Loucy (cell line): ENCODE measurements around the gene GPC5.
"Not testable (repeated sequence)": the region's sequence is repeated elsewhere in the genome, so short reads cannot be mapped to it uniquely, and the experiment has no call there.

Source experiments
- H2AFZ ChIP-seq: fragments of 200-600 bp; sonication (generic); 2 replicates; pipeline ENCODE4 v1.6.0; 2016; ENCODE audit warnings: antibody characterized with exemption, mild to moderate bottlenecking, low read length, moderate library complexity
- H3F3A ChIP-seq: fragments of 200-600 bp; 2 replicates; pipeline ENCODE4 v1.6.0; 2016; ENCODE audit warnings: antibody characterized with exemption, low read depth, mild to moderate bottlenecking
- H3K27me3 ChIP-seq: fragments of 200-600 bp; sonication (generic); 2 replicates; pipeline ENCODE4 v1.6.1; 2014; ENCODE audit warnings: low read length, mild to moderate bottlenecking; ENCODE audit not compliant: insufficient read depth, poor library complexity, severe bottlenecking
- H3K36me3 ChIP-seq: fragments of 200-600 bp; sonication (generic); 2 replicates; pipeline ENCODE4 v1.6.1; 2016; ENCODE audit warnings: low read length; ENCODE audit not compliant: insufficient read depth
- H3K4me1 ChIP-seq: fragments of 200-600 bp; sonication (generic); 2 replicates; pipeline ENCODE4 v1.5.1; 2014; ENCODE audit warnings: low read length, mild to moderate bottlenecking; ENCODE audit not compliant: insufficient read depth, poor library complexity, severe bottlenecking
- H3K4me2 ChIP-seq: fragments of 200-600 bp; sonication (generic); 2 replicates; pipeline ENCODE4 v1.6.0; 2014; ENCODE audit warnings: antibody characterized with exemption, low read length, low read depth, mild to moderate bottlenecking; ENCODE audit not compliant: poor library complexity, severe bottlenecking
- H3K4me3 ChIP-seq: fragments of 200-600 bp; sonication (generic); 2 replicates; pipeline ENCODE4 v1.5.1; 2014; ENCODE audit warnings: low read length, mild to moderate bottlenecking, mixed read lengths; ENCODE audit not compliant: poor library complexity, severe bottlenecking
- H3K79me2 ChIP-seq: fragments of 200-600 bp; sonication (generic); 2 replicates; pipeline ENCODE4 v1.6.1; 2014; ENCODE audit warnings: low read length; ENCODE audit not compliant: insufficient read depth
- H3K9ac ChIP-seq: fragments of 200-600 bp; sonication (generic); 2 replicates; pipeline ENCODE4 v1.6.0; 2014; ENCODE audit warnings: mild to moderate bottlenecking, low read depth, low read length, moderate library complexity; ENCODE audit not compliant: poor library complexity, severe bottlenecking
- H3K9me2 ChIP-seq: fragments of 200-600 bp; sonication (generic); replicated peaks from 2 replicates; pipeline ENCODE4 v1.6.1; 2016; ENCODE audit warnings: low read depth, low read length, mixed read lengths
- H3K9me3 ChIP-seq: fragments of 200-600 bp; sonication (generic); 2 replicates; pipeline ENCODE4 v1.6.1; 2014; ENCODE audit warnings: mild to moderate bottlenecking, antibody characterized with exemption, low read length, low read depth; ENCODE audit not compliant: insufficient read depth
- H4K20me1 ChIP-seq: fragments of 200-600 bp; sonication (generic); 2 replicates; pipeline ENCODE4 v1.6.0; 2014; ENCODE audit warnings: antibody characterized with exemption, low read length, mild to moderate bottlenecking; ENCODE audit not compliant: insufficient read depth, poor library complexity, severe bottlenecking
- CTCF ChIP-seq: fragments of 200-600 bp; sonication (generic); conservative IDR thresholded peaks from 2 replicates; pipeline ENCODE4 v1.5.1; 2014; ENCODE audit warnings: mild to moderate bottlenecking, antibody characterized with exemption, low read length
- EZH2phosphoT487 ChIP-seq: fragments of 200-600 bp; IDR thresholded peaks from 2 replicates; pipeline ENCODE4 v1.6.1; 2018; ENCODE audit warnings: antibody characterized with exemption, mild to moderate bottlenecking, moderate library complexity, borderline replicate concordance

Gene GPC5

GRCh38 chr13:92294533-92294932, 896.1 kb downstream of the GPC5 start:
- not testable (repeated sequence) for H2AFZ ChIP-seq, H3K9me2 ChIP-seq, H3K27me3 ChIP-seq, H3K79me2 ChIP-seq, H3K4me2 ChIP-seq, H3K9me3 ChIP-seq, H4K20me1 ChIP-seq, H3K9ac ChIP-seq, H3K36me3 ChIP-seq, H3K4me1 ChIP-seq, H3F3A ChIP-seq, H3K4me3 ChIP-seq

GRCh38 chr13:92296154-92296671, 897.8 kb downstream of the GPC5 start:
- H3K4me3 ChIP-seq, result not testable (repeated sequence)

GRCh38 chr13:92297971-92298942, 899.8 kb downstream of the GPC5 start:
- no peaks in the 10 kb centered on the region for H4K20me1 ChIP-seq
- no peaks in the 10 kb centered on the region for H3K4me1 ChIP-seq
- H3K79me2 ChIP-seq, result no peaks in the 10 kb centered on the region
- no peaks in the 10 kb centered on the region for H3K9me3 ChIP-seq
- no peaks in the 10 kb centered on the region for H3K36me3 ChIP-seq
- H3K9ac ChIP-seq, result no peak overlapping the region
- H3K4me3 ChIP-seq, result no peak overlapping the region
- TF ChIP-seq EZH2phosphoT487, result no peak
- no peak for TF ChIP-seq CTCF
- H3K27me3 ChIP-seq, result no peaks in the 10 kb centered on the region
- no peaks in the 10 kb centered on the region for H3F3A ChIP-seq
- H3K4me2 ChIP-seq, result no peak overlapping the region
- H2AFZ ChIP-seq, result no peak overlapping the region
- H3K9me2 ChIP-seq, result no peaks in the 10 kb centered on the region

More at GRCh38 chr13:92296154-92296671, 897.8 kb downstream of the GPC5 start:
- H3K79me2 ChIP-seq, H3K27me3 ChIP-seq, H4K20me1 ChIP-seq, H3F3A ChIP-seq, H3K9me3 ChIP-seq, H3K9me2 ChIP-seq, H3K4me1 ChIP-seq, H3K36me3 ChIP-seq, H3K9ac ChIP-seq, H3K4me2 ChIP-seq, H2AFZ ChIP-seq: not testable (repeated sequence)

GRCh38 chr13:92300651-92301050, 902.2 kb downstream of the GPC5 start:
- H3K27me3 ChIP-seq, result no peaks in the 10 kb centered on the region
- no peaks in the 10 kb centered on the region for H4K20me1 ChIP-seq
- H3K4me3 ChIP-seq, result no peak overlapping the region
- no peaks in the 10 kb centered on the region for H3K79me2 ChIP-seq
- no peaks in the 10 kb centered on the region for H3K9me2 ChIP-seq
- H3K36me3 ChIP-seq, result no peaks in the 10 kb centered on the region
- no peak overlapping the region for H3K9ac ChIP-seq
- no peaks in the 10 kb centered on the region for H3F3A ChIP-seq
- no peak overlapping the region for H3K4me2 ChIP-seq
- H3K4me1 ChIP-seq, result no peaks in the 10 kb centered on the region
- H3K9me3 ChIP-seq, result no peaks in the 10 kb centered on the region
- TF ChIP-seq EZH2phosphoT487 (no peak), CTCF (no peak)
- H2AFZ ChIP-seq, result no peak overlapping the region
